GM23248 (cell line): ENCODE data around the gene DHRS12. TPM values are rescaled to one million over a fixed set of nuclear protein-coding genes. Genes with fewer than 3 reads are reported as not detected.

Source experiments
- DNase-seq: peaks from one replicate; pipeline ENCODE4 v3.0.0-alpha.2; 2015
- H2AFZ ChIP-seq: fragments of 200-600 bp; sonication (generic); 2 replicates; pipeline ENCODE4 v1.6.1; 2016; ENCODE audit warnings: antibody characterized with exemption
- H3F3A ChIP-seq: fragments of 200-600 bp; sonication (generic); 2 replicates; pipeline ENCODE4 v1.6.1; 2016; ENCODE audit warnings: mild to moderate bottlenecking, antibody characterized with exemption, mixed run types; ENCODE audit not compliant: insufficient read depth
- H3K27ac ChIP-seq: fragments of 200-600 bp; sonication (generic); 2 replicates; pipeline ENCODE4 v1.5.1; 2016; ENCODE audit warnings: mild to moderate bottlenecking
- H3K27me3 ChIP-seq: fragments of 200-600 bp; sonication (generic); replicated peaks from 2 replicates; pipeline ENCODE4 v1.6.1; 2016; ENCODE audit warnings: mild to moderate bottlenecking; ENCODE audit not compliant: insufficient read depth
- H3K36me3 ChIP-seq: fragments of 200-600 bp; sonication (generic); 2 replicates; pipeline ENCODE4 v1.6.1; 2016; ENCODE audit warnings: low read depth, mild to moderate bottlenecking
- H3K4me1 ChIP-seq: fragments of 200-600 bp; sonication (generic); 2 replicates; pipeline ENCODE4 v1.6.1; 2016; ENCODE audit warnings: mild to moderate bottlenecking; ENCODE audit not compliant: insufficient read depth
- H3K4me2 ChIP-seq: fragments of 200-600 bp; sonication (generic); one replicate; pipeline ENCODE4 v1.6.1; 2016; ENCODE audit warnings: mild to moderate bottlenecking; ENCODE audit not compliant: unreplicated experiment
- H3K4me3 ChIP-seq: fragments of 200-600 bp; sonication (generic); 2 replicates; pipeline ENCODE4 v1.5.1; 2016; ENCODE audit warnings: mild to moderate bottlenecking
- H3K79me2 ChIP-seq: fragments of 200-600 bp; sonication (generic); 2 replicates; pipeline ENCODE4 v1.6.1; 2016; ENCODE audit warnings: mild to moderate bottlenecking; ENCODE audit not compliant: insufficient read depth
- H3K9ac ChIP-seq: fragments of 200-600 bp; sonication (generic); 2 replicates; pipeline ENCODE4 v1.6.1; 2016; ENCODE audit warnings: mild to moderate bottlenecking
- H3K9me2 ChIP-seq: fragments of 200-600 bp; sonication (generic); 2 replicates; pipeline ENCODE4 v1.6.1; 2016; ENCODE audit warnings: mixed run types, mild to moderate bottlenecking, moderate library complexity; ENCODE audit not compliant: insufficient read depth
- H3K9me3 ChIP-seq: fragments of 200-600 bp; sonication (generic); one replicate; pipeline ENCODE4 v1.6.1; 2017; ENCODE audit warnings: low read depth
- H4K20me1 ChIP-seq: fragments of 200-600 bp; sonication (generic); 2 replicates; pipeline ENCODE4 v1.6.0; 2016; ENCODE audit not compliant: insufficient read depth
- EZH2 ChIP-seq: fragments of 200-600 bp; sonication (generic); IDR thresholded peaks from 2 replicates; pipeline ENCODE4 v1.6.1; 2018; ENCODE audit warnings: antibody characterized with exemption, mild to moderate bottlenecking; ENCODE audit not compliant: insufficient read depth, poor library complexity, severe bottlenecking
- EZH2phosphoT487 ChIP-seq: fragments of 200-600 bp; sonication (generic); IDR thresholded peaks from 2 replicates; pipeline ENCODE4 v1.6.1; 2018; ENCODE audit warnings: antibody characterized with exemption, moderate library complexity, mild to moderate bottlenecking, low read depth; ENCODE audit not compliant: insufficient read depth
- WGBS, 2 experiments: methylation state at CpG; one replicate each; pipeline ENCODE4 v1.1.6; 2015 to 2017; ENCODE audit warnings: low lambda C conversion rate in 2 of 2, low coverage in 1 of 2; ENCODE audit errors: missing lambda C conversion rate in 2 of 2; 5-methylcytosine and 5-hydroxymethylcytosine counted together
- in situ Hi-C: fragments of 300-500 bp; cut with MboI; formaldehyde crosslinking; loops from 2 replicates; pipeline ENCODE4 v1.15.0; 2020
- polyA plus RNA-seq: library from polyadenylated mRNA; unstranded; fragments of >200 nt; fragmentation: Nextera tagmentation; extraction: Ambion mirVana; gene quantifications from 2 replicates; pipeline ENCODE4 v1.2.1, GENCODE V29; 2016
- total RNA-seq: library from RNA; depleted of rRNA; stranded (reverse); fragments of >200 nt; shearing (Covaris generic); gene quantifications from 2 replicates; pipeline ENCODE4 v1.2.3, GENCODE V29; 2014

The DHRS12 gene
- total and polyA plus RNA-seq, 2 experiments from 2014 or later: 5.7 to 13.3 TPM

- 89 to 96% methylated on average over 2 of the region's 2 CpGs for WGBS, 2 experiments
- TF ChIP-seq EZH2phosphoT487: no peak
- TF ChIP-seq EZH2: no peak
- no peaks in the 10 kb centered on the region for H4K20me1 ChIP-seq
- H3K4me2 ChIP-seq: no peak overlapping the region
- in situ Hi-C loops: loop anchor here (10.0 kb wide), 1 partner anchor 305 kb away; no protein-coding TSS in a partner anchor
- no peak overlapping the region for H2AFZ ChIP-seq
- H3F3A ChIP-seq: peaks cover 7% of the 10 kb centered on the region; the same call in 1 of the 2 replicates
- H3K27me3 ChIP-seq: peaks cover 40% of the 10 kb centered on the region
- no peaks in the 10 kb centered on the region for H3K36me3 ChIP-seq
- H3K27ac ChIP-seq: no peak overlapping the region
- H3K79me2 ChIP-seq: no peaks in the 10 kb centered on the region
- peaks cover 10% of the 10 kb centered on the region for H3K4me1 ChIP-seq
- no peaks in the 10 kb centered on the region for H3K9me3 ChIP-seq
- no peaks in the 10 kb centered on the region for H3K9me2 ChIP-seq
- H3K9ac ChIP-seq: no peak overlapping the region
- H3K4me3 ChIP-seq: no peak overlapping the region
- no peak for DNase-seq
These were observed 25.6 kb upstream of the DHRS12 start for GRCh38 chr13:51829568-51829899.

- Histone ChIP-seq H3K4me2 (no peak overlapping the region), H3K79me2 (no peaks in the 10 kb centered on the region), H3K36me3 (no peaks in the 10 kb centered on the region), H3F3A (peaks cover 7% of the 10 kb centered on the region; the same call in 1 of the 2 replicates), H4K20me1 (no peaks in the 10 kb centered on the region), H3K9me2 (no peaks in the 10 kb centered on the region), H2AFZ (no peak overlapping the region), H3K9ac (no peak overlapping the region), H3K27ac (no peak overlapping the region), H3K4me1 (peaks cover 10% of the 10 kb centered on the region), H3K27me3 (peaks cover 39% of the 10 kb centered on the region), H3K4me3 (no peak overlapping the region), H3K9me3 (no peaks in the 10 kb centered on the region)
- TF ChIP-seq EZH2: no peak
- no peak for TF ChIP-seq EZH2phosphoT487
- no peak for DNase-seq
- in situ Hi-C loops: loop anchor here (10.0 kb wide), 1 partner anchor 306 kb away; no protein-coding TSS in a partner anchor
- WGBS, 2 experiments: 80% methylated on average over 8 of the region's 8 CpGs
These were observed 25.0 kb upstream of the DHRS12 start for GRCh38 chr13:51828730-51829567.

- Histone ChIP-seq H2AFZ (no peak overlapping the region), H4K20me1 (no peaks in the 10 kb centered on the region), H3K4me3 (no peak overlapping the region), H3K4me2 (no peak overlapping the region), H3K79me2 (no peaks in the 10 kb centered on the region), H3K9ac (no peak overlapping the region), H3K27me3 (peaks cover 28% of the 10 kb centered on the region), H3F3A (peaks cover 7% of the 10 kb centered on the region; the same call in 1 of the 2 replicates), H3K4me1 (peaks cover 10% of the 10 kb centered on the region), H3K9me2 (no peaks in the 10 kb centered on the region), H3K9me3 (no peaks in the 10 kb centered on the region), H3K27ac (no peak overlapping the region), H3K36me3 (no peaks in the 10 kb centered on the region)
- in situ Hi-C loops: loop anchor here (10.0 kb wide), 1 partner anchor 308 kb away; no protein-coding TSS in a partner anchor
- TF ChIP-seq EZH2 (no peak), EZH2phosphoT487 (no peak)
- DNase-seq: no peak
- WGBS, 2 experiments: 93 to 97% methylated on average over 4 of the region's 4 CpGs
These were observed 23.3 kb upstream of the DHRS12 start for GRCh38 chr13:51827254-51827653.

- H3K4me2 ChIP-seq: no peak overlapping the region
- WGBS, 2 experiments: 19 to 25% methylated on average over 7 of the region's 7 CpGs
- no peaks in the 10 kb centered on the region for H3K9me2 ChIP-seq
- H4K20me1 ChIP-seq: no peaks in the 10 kb centered on the region
- no peaks in the 10 kb centered on the region for H3K9me3 ChIP-seq
- peak; percentile 17 for DNase-seq
- TF ChIP-seq EZH2 (no peak), EZH2phosphoT487 (no peak)
- H3K9ac ChIP-seq: no peak overlapping the region
- peaks cover 24% of the 10 kb centered on the region for H3K27me3 ChIP-seq
- no peaks in the 10 kb centered on the region for H3K36me3 ChIP-seq
- peaks cover 10% of the 10 kb centered on the region for H3K4me1 ChIP-seq
- peaks cover 7% of the 10 kb centered on the region; the same call in 1 of the 2 replicates for H3F3A ChIP-seq
- H3K27ac ChIP-seq: no peak overlapping the region
- no peak overlapping the region for H3K4me3 ChIP-seq
- H3K79me2 ChIP-seq: no peaks in the 10 kb centered on the region
- in situ Hi-C loops: loop anchor here (10.0 kb wide), 1 partner anchor 308 kb away; no protein-coding TSS in a partner anchor
- H2AFZ ChIP-seq: no peak overlapping the region
These were observed 22.6 kb upstream of the DHRS12 start for GRCh38 chr13:51826606-51827005.
